H7 (cell line): ENCODE results near the gene PC. TPM values are rescaled to one million over a fixed set of nuclear protein-coding genes. Genes with fewer than 3 reads are reported as not detected.

Source experiments
- DNase-seq: peaks from one replicate; pipeline ENCODE4 v3.0.0; 2012
- H3K27me3 ChIP-seq: 2 replicates; pipeline ENCODE4 v1.6.0; 2011; ENCODE audit warnings: mild to moderate bottlenecking, low read length; ENCODE audit not compliant: control insufficient read depth, insufficient read depth
- H3K36me3 ChIP-seq: replicated peaks from 2 replicates; pipeline ENCODE4 v1.5.1; 2011; ENCODE audit warnings: low read length; ENCODE audit not compliant: control insufficient read depth, insufficient read depth
- H3K4me3 ChIP-seq: 2 replicates; pipeline ENCODE4 v1.5.1; 2011; ENCODE audit warnings: low read depth, mild to moderate bottlenecking, control low read depth, low read length, moderate library complexity; ENCODE audit not compliant: insufficient read depth
- total RNA-seq: library from RNA; depleted of rRNA; stranded (reverse); fragments of >200 nt; shearing (Covaris generic); gene quantifications from 2 replicates; pipeline ENCODE4 v1.2.3, GENCODE V29; 2014

The PC gene
- total RNA-seq, 1 experiment from 2014 or later = 26.6 TPM

GRCh38 chr11:66853242-66854229 lies 104.6 kb downstream of the PC start:
- Histone ChIP-seq H3K36me3 (no peaks in the 10 kb centered on the region; the same call in 1 of the 2 replicates), H3K27me3 (no peaks in the 10 kb centered on the region), H3K4me3 (no peak overlapping the region)
- DNase-seq = peak; percentile 37

DNA sequence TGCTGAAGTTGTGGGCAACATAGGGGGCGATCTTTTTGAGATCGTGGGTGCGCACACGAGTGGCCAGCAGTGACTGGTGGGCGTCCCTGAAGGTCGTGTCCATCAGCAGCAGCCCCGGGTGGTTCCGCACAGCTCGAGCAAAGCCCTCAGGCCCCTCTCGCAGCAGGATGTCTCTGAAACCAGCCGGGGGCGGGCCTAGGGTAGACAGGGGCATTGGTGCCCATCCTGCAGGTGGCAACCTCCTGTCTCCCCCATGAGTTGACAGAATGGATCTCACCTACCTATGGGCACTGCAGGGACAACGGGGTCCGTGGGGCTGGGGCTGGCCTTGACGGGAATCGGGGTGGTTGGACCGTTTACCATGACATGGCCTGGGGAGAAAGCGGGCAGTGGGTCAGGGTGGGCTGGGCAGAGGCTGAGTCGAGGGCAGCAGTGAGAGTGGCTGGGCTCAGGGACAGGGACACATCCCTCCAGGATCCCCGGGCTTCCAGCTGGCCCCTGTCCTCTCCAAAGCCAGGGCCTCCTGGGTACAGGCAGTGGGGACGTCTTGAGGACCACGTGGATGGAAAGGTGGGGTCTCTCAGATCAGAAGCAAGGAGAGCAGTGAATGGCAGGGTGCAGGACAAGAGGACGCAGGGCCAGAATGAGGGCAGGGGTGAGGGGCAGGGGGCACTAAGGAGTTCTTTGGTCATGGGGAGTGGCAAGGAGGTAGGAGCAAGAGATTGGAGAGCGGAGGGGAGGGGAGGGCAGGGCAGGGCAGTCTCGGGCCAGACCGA lies 105.5 kb downstream of the PC start:
- H3K36me3 ChIP-seq = no peaks in the 10 kb centered on the region; the same call in 1 of the 2 replicates
- H3K27me3 ChIP-seq = no peaks in the 10 kb centered on the region
- no peak overlapping the region for H3K4me3 ChIP-seq
- peak; percentile 44 for DNase-seq

DNA sequence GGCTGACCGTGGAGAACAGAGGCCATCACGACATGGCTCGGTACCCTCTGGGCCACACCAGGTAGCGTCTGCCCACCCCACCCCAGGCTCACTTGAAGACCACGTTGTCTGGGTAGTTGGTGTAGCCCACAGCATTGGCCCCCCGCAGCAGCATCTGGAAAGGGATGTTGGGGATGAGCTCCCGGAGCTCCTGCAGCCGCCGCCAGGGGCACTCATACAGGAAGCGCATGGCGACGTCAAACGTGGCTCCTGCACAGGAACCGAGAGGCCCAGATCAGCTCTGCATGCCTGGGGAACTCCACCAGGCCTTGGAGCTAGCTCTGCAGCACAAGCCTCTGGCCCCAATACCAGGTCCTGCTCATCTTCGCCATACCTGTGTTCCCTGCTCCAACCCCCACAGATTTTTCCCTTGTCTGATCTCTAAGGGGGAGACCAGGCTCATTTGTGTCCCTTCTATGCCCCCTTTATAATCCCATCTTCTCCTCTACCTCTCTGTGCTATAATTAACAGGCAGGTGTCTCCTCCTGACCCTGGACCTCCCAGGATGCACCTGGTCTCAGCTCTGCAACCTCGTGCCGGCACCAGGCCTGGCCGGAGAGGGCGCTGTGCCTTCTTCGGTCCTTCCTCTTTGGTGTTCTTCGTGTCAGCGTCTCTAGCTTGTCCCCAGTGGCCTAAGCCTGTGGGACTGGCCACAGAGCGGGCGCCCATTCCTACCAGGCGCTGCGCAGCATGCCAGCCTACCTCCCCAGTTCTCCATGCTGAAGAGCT lies 106.3 kb downstream of the PC start:
- Histone ChIP-seq H3K4me3 (no peak overlapping the region), H3K36me3 (peaks cover under 1% of the 10 kb centered on the region), H3K27me3 (no peaks in the 10 kb centered on the region)
- DNase-seq = peak; percentile 86

DNA sequence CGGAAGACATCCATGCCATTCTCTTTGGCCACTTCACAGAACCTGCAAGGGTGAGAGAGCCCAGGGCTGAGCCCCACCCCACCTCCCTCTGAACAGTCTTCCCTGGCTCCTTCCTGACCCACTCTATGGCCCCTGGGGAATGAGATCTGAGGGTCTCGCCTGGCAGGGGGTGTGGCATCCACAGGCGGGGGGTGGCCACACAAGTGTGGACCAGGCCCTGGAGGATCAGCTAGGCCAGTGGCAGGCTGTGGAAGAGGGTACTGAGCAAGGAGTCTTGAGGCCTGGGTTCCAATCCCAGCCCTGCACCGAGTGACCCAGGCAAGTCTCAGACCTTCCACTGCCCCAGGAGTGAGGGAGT lies 107.0 kb downstream of the PC start:
- Histone ChIP-seq H3K36me3 (peaks cover 6% of the 10 kb centered on the region), H3K27me3 (no peaks in the 10 kb centered on the region), H3K4me3 (no peak overlapping the region)
- DNase-seq = no peak

DNA sequence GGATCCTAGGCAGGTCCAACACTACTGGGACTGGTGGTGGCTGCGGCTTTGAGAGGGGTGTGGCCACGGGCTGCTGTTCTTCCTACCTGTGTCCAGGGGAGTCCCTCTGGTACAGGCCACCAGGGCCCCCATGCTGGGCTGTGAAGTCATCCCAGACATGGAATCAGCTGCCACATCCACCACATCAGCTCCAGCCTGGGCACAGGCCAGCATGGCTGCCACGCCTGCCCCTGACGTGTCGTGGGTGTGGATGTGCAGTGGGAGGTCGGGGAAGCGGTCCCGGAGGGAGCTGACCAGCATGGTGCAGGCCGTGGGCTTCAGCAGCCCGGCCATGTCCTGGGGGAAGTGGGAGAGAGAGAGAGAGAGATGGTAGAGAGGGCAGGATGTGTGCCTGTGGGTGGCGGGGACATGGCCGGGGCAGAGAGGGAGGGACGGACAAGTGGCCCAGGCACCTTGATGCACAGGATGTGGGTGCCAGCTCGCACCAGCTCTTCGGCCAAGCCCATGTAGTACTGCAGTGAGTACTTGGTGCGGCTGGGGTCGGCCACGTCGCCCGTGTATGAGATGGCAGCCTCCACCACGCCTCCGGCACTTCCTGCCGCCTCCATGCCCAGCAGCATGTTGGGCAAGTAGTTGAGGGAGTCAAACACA lies 107.5 kb downstream of the PC start:
- DNase-seq = peak; percentile 54
- Histone ChIP-seq H3K27me3 (no peaks in the 10 kb centered on the region), H3K4me3 (no peak overlapping the region), H3K36me3 (peaks cover 8% of the 10 kb centered on the region)

GRCh38 chr11:66850235-66850587 lies 108.0 kb downstream of the PC start:
- peak; percentile 39 for DNase-seq
- H3K4me3 ChIP-seq = no peak overlapping the region
- H3K36me3 ChIP-seq = peaks cover 9% of the 10 kb centered on the region
- H3K27me3 ChIP-seq = no peaks in the 10 kb centered on the region

- H3K36me3 ChIP-seq = peaks cover 11% of the 10 kb centered on the region
- peak; percentile 54 for DNase-seq
Observed at GRCh38 chr11:66849501-66850234, 108.5 kb downstream of the PC start.

GRCh38 chr11:66848671-66849500 lies 109.3 kb downstream of the PC start:
- no peak overlapping the region for H3K4me3 ChIP-seq
- peaks cover 11% of the 10 kb centered on the region for H3K36me3 ChIP-seq
- H3K27me3 ChIP-seq = no peaks in the 10 kb centered on the region
- DNase-seq = peak; percentile 48

More at GRCh38 chr11:66849501-66850234, 108.5 kb downstream of the PC start:
- no peaks in the 10 kb centered on the region for H3K27me3 ChIP-seq
- no peak overlapping the region for H3K4me3 ChIP-seq

- Histone ChIP-seq H3K27me3 (no peaks in the 10 kb centered on the region), H3K36me3 (peaks cover 11% of the 10 kb centered on the region), H3K4me3 (no peak overlapping the region)
- DNase-seq = peak; percentile 37
Observed at GRCh38 chr11:66847461-66848232, 110.5 kb downstream of the PC start.

- Histone ChIP-seq H3K4me3 (no peak overlapping the region), H3K27me3 (no peaks in the 10 kb centered on the region), H3K36me3 (peaks cover 11% of the 10 kb centered on the region)
- DNase-seq = no peak
Observed at GRCh38 chr11:66846671-66847091, 111.5 kb downstream of the PC start.

GRCh38 chr11:66845876-66846212 lies 112.3 kb downstream of the PC start:
- no peaks in the 10 kb centered on the region for H3K27me3 ChIP-seq
- peaks cover 11% of the 10 kb centered on the region for H3K36me3 ChIP-seq
- no peak for DNase-seq
- no peak overlapping the region for H3K4me3 ChIP-seq

GRCh38 chr11:66845143-66845875 lies 112.9 kb downstream of the PC start:
- DNase-seq = peak; percentile 40
- Histone ChIP-seq H3K27me3 (no peaks in the 10 kb centered on the region), H3K36me3 (peaks cover 11% of the 10 kb centered on the region), H3K4me3 (no peak overlapping the region)
